Body of pancreas (tissue), 4 donors: Measurements from ENCODE around the gene PLA2R1.

Experiments
- POLR2A ChIP-seq, 3 donors: fragments of 450-650 bp; IDR thresholded peaks; one replicate each; pipeline ENCODE4 v1.6.1; 2016; ENCODE audit warnings: antibody characterized with exemption in 3 of 3, mild to moderate bottlenecking in 2 of 3
- TF ChIP-seq, protein P1 (sequence below), 7 experiments: fragments of 450-650 bp in 4 of 7; fragments of 200-600 bp in 3 of 7; sonication (generic) in 3 of 7; IDR thresholded peaks; one replicate each; pipeline ENCODE4 v1.5.1; 2016 to 2019; ENCODE audit warnings: antibody characterized with exemption in 7 of 7

DNA sequence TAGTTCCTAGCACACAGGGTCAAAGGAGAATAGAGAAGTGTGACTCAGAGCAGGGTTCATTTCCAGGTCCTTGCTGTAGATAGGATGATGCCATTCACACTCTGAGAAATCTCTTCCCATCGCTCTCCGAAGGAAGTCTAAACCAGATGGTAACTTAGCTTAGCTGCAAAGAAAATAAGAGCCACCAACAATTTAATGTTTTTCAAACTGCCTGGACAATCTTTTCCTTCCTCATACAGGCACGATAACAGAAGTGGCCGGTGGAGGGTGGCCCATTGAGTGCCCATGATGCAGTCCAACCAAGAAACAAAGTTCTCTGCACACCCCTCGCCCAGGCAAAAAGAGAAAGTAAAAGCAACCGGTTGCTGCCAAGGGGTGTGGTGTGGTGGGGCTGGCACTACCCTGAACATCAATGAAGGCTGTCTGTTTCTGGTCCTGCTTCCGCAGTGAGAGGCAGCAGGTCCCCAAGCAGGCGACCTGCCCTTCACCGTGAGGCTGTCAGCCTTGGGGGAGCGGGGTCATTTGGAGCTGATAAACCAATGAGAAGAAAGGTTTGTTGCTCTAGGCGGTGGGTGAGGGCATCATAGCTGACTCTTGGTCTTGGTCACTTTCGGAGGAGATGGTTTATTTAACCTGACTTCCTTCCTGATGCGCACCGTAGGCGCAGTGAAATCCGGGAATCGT, 158.8 kb downstream of the PLA2R1 start:
- TF ChIP-seq, protein P1, sequence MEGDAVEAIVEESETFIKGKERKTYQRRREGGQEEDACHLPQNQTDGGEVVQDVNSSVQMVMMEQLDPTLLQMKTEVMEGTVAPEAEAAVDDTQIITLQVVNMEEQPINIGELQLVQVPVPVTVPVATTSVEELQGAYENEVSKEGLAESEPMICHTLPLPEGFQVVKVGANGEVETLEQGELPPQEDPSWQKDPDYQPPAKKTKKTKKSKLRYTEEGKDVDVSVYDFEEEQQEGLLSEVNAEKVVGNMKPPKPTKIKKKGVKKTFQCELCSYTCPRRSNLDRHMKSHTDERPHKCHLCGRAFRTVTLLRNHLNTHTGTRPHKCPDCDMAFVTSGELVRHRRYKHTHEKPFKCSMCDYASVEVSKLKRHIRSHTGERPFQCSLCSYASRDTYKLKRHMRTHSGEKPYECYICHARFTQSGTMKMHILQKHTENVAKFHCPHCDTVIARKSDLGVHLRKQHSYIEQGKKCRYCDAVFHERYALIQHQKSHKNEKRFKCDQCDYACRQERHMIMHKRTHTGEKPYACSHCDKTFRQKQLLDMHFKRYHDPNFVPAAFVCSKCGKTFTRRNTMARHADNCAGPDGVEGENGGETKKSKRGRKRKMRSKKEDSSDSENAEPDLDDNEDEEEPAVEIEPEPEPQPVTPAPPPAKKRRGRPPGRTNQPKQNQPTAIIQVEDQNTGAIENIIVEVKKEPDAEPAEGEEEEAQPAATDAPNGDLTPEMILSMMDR (IDR thresholded peaks at IDR 0.05) = no peak
- peak in 1 of 3 donors; percentile 11 for TF ChIP-seq POLR2A (IDR thresholded peaks at IDR 0.05)
